Bronchial epithelial cell (primary cell): ENCODE results near the gene CFAP300. TPM values are rescaled to one million over a fixed set of nuclear protein-coding genes. Genes with fewer than 3 reads are reported as not detected.

ENCODE experiments used
- DNase-seq: peaks from one replicate; pipeline ENCODE4 v3.0.0-alpha.2; 2010; ENCODE audit warnings: low read depth
- FAIRE-seq: peaks from 2 replicates; lab custom pipeline; 2011; peaks lifted over from hg19 to GRCh38; lab: Jason Lieb, UNC
- H3K27me3 ChIP-seq: 2 replicates; pipeline ENCODE4 v1.5.1; 2011; ENCODE audit warnings: low read length; ENCODE audit not compliant: control insufficient read depth, insufficient read depth
- H3K36me3 ChIP-seq: 2 replicates; pipeline ENCODE4 v1.5.1; 2011; ENCODE audit warnings: low read length; ENCODE audit not compliant: control insufficient read depth, insufficient read depth
- H3K4me3 ChIP-seq: 2 replicates; pipeline ENCODE4 v1.5.1; 2011; ENCODE audit warnings: mild to moderate bottlenecking, low read depth, low read length, control low read depth
- total RNA-seq: library from RNA; depleted of rRNA; stranded (reverse); fragments of >200 nt; gene quantifications from 2 replicates; pipeline ENCODE4 v1.2.1, GENCODE V29; 2014
- TF ChIP-seq, protein P1 (sequence below): IDR thresholded peaks from 2 replicates; pipeline ENCODE4 v1.5.1; 2011; ENCODE audit warnings: mild to moderate bottlenecking, moderate library complexity, low read length, control low read depth, inconsistent platforms; ENCODE audit not compliant: insufficient read depth, severe bottlenecking

The CFAP300 gene
- total RNA-seq, 1 donor from 2014 or later, result 4.7 TPM

- Histone ChIP-seq H3K36me3 (no peaks in the 10 kb centered on the region), H3K27me3 (no peaks in the 10 kb centered on the region), H3K4me3 (no peak overlapping the region)
- no peak for DNase-seq
- TF ChIP-seq, protein P1, sequence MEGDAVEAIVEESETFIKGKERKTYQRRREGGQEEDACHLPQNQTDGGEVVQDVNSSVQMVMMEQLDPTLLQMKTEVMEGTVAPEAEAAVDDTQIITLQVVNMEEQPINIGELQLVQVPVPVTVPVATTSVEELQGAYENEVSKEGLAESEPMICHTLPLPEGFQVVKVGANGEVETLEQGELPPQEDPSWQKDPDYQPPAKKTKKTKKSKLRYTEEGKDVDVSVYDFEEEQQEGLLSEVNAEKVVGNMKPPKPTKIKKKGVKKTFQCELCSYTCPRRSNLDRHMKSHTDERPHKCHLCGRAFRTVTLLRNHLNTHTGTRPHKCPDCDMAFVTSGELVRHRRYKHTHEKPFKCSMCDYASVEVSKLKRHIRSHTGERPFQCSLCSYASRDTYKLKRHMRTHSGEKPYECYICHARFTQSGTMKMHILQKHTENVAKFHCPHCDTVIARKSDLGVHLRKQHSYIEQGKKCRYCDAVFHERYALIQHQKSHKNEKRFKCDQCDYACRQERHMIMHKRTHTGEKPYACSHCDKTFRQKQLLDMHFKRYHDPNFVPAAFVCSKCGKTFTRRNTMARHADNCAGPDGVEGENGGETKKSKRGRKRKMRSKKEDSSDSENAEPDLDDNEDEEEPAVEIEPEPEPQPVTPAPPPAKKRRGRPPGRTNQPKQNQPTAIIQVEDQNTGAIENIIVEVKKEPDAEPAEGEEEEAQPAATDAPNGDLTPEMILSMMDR, result no peak
- FAIRE-seq, result no peak
Measured at GRCh38 chr11:102062106-102062505, 14.9 kb downstream of the CFAP300 start.

DNA sequence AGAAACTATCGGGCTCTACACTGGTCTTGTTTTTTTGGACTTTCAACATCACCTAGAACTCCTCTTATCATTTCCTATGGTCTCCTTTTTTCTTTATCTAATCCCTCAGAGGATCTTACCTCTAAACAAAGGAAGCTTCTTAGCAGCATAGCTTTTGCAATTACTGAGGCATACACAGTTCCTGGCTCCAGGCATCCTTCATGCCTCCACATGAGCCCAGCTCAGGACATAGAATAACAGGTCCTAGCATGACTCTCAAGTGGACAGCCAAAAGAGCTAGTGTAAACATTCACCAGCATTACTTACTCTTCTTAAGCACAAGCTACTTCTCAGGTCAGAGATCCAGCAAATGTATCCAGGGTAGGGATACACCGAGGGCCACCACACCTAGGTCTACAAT is 17.1 kb downstream of the CFAP300 start:
- TF ChIP-seq, protein P1, result no peak
- no peaks in the 10 kb centered on the region for H3K27me3 ChIP-seq
- no peak overlapping the region for H3K4me3 ChIP-seq
- FAIRE-seq (peak; percentile 95), DNase-seq (peak; percentile 99)
- no peaks in the 10 kb centered on the region for H3K36me3 ChIP-seq

GRCh38 chr11:102070766-102071165 is 23.5 kb downstream of the CFAP300 start:
- DNase-seq, result peak; percentile 76
- no peak for FAIRE-seq
- no peaks in the 10 kb centered on the region for H3K36me3 ChIP-seq
- no peak overlapping the region for H3K4me3 ChIP-seq
- TF ChIP-seq, protein P1, result no peak
- H3K27me3 ChIP-seq, result no peaks in the 10 kb centered on the region

DNA sequence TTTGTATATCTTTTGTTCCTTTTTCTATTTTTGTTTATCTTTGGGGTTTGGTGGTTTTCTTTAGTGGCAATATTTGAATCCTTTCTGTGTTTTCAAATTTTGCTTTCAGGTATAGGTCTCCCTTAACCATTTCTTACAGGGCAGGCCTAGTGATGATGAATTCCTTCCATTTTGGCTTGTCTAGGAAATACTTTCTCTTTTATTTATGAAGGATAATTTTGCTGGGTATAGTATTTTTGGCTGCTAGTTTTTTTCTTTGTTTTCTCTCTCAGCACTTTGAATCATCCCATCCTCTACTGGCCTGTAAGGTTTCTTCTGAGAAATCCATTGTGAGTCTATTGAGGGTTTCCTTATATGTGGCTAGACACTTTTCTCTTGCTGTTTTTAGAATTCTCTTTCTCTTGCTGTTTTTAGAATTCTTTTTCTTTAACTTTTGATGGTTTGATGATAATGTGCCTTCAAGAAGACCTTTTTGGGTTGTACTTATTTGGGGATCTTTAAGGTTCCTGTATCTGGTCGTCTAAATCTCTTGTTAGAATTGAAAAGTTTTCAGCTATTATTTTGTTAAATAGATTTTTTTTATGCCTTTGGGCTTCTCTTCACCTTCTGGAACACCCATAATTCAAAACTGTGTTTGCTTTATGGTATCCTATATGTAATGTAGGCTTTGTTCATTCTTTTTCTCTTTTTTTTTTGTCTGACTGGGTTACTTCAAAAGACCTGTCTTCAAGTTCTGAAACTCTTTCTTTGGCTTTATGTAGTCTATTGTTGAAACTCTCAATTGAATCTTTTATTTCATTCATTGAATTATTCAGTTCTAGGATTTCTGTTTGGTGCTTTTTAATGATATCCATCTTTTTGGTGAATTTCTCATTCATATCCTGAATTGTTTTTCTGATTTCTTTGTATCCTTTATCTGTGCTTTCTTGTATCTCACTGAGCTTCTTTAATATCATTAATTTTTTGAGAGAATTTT is 24.5 kb downstream of the CFAP300 start:
- H3K36me3 ChIP-seq, result no peaks in the 10 kb centered on the region
- no peak for FAIRE-seq
- TF ChIP-seq, protein P1, result no peak
- no peaks in the 10 kb centered on the region for H3K27me3 ChIP-seq
- no peak overlapping the region for H3K4me3 ChIP-seq
- DNase-seq, result no peak

DNA sequence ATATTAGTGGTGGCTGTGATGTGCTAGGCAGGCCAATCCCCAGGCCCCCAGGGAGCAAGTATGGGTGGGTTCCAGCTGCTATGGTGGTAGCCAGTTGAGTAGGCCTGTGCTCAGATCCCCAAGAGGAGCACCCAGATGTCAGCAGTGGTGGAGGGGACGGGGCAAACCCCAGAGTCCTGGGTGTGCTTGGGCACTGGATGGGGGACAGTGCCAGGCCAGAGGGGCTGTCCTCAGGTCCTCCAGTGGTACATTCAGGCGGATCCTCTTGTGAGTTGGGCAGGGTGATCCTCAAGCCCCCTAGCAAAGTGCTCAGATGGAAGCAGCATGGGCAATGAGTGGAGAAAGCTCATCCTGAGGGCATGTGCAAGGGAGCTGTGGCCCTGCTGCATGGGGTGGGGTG is 26.0 kb downstream of the CFAP300 start:
- DNase-seq (no peak), FAIRE-seq (no peak)
- Histone ChIP-seq H3K4me3 (no peak overlapping the region), H3K27me3 (no peaks in the 10 kb centered on the region), H3K36me3 (no peaks in the 10 kb centered on the region)
- TF ChIP-seq, protein P1, result no peak

- peak; percentile 75 for DNase-seq
- H3K4me3 ChIP-seq, result no peak overlapping the region
- no peak for FAIRE-seq
Measured at GRCh38 chr11:102079625-102080024, 32.4 kb downstream of the CFAP300 start.

More at GRCh38 chr11:102079625-102080024, 32.4 kb downstream of the CFAP300 start:
- TF ChIP-seq, protein P1, result no peak
- Histone ChIP-seq H3K36me3 (no peaks in the 10 kb centered on the region), H3K27me3 (no peaks in the 10 kb centered on the region)
